Measurements from ENCODE around the gene GFRA1. TPM values are rescaled to one million over a fixed set of nuclear protein-coding genes. Genes with fewer than 3 reads are reported as not detected.

GFRA1 gene
- total and polyA plus RNA-seq, 7 donors, result under 0.01 to 115 (median 38.9) TPM

DNA sequence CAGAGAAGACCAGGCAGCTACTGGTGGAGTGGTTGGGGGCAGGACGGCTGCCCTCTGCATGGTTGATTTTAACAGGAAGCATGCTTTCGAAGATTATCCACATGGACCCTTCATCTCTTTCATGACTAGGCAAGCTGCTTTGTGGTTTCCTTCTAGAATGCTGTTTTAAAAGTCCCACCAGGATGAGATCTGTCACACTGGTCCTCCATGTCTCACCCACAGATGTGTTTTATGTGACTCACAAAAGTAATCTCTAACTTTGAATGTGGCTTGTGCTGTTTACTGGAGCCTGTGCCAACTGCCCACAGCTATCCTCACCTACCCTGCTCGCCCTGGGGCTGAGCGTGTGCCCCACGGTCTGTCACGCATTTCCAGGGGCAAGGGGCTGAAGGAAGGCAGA, 188.8 kb downstream of the GFRA1 start:
- H3K4me1 ChIP-seq, result peaks cover 0 to 4% (median 2%) of the 10 kb centered on the region in 4 donors
- no peak overlapping the region for H3K4me3 ChIP-seq
- TF ChIP-seq POLR2A (IDR thresholded peaks at IDR 0.05), result no peak
- TF ChIP-seq EP300 (IDR thresholded peaks at IDR 0.05), result no peak
- TF ChIP-seq POLR2AphosphoS5 (IDR thresholded peaks at IDR 0.05), result no peak
- TF ChIP-seq, protein P1, sequence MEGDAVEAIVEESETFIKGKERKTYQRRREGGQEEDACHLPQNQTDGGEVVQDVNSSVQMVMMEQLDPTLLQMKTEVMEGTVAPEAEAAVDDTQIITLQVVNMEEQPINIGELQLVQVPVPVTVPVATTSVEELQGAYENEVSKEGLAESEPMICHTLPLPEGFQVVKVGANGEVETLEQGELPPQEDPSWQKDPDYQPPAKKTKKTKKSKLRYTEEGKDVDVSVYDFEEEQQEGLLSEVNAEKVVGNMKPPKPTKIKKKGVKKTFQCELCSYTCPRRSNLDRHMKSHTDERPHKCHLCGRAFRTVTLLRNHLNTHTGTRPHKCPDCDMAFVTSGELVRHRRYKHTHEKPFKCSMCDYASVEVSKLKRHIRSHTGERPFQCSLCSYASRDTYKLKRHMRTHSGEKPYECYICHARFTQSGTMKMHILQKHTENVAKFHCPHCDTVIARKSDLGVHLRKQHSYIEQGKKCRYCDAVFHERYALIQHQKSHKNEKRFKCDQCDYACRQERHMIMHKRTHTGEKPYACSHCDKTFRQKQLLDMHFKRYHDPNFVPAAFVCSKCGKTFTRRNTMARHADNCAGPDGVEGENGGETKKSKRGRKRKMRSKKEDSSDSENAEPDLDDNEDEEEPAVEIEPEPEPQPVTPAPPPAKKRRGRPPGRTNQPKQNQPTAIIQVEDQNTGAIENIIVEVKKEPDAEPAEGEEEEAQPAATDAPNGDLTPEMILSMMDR (IDR thresholded peaks at IDR 0.05), result no peak
- 63 to 79% methylated on average over 6 of the region's 6 CpGs for WGBS, 2 donors
- H3K9me3 ChIP-seq, result no peaks in the 10 kb centered on the region
- H3K27ac ChIP-seq, result no peak overlapping the region
- no peak for DNase-seq
- no peaks in the 10 kb centered on the region for H3K27me3 ChIP-seq
- intact Hi-C loops (cut with DNase I), result no loop called here
- H3K36me3 ChIP-seq, result no peaks in the 10 kb centered on the region

DNA sequence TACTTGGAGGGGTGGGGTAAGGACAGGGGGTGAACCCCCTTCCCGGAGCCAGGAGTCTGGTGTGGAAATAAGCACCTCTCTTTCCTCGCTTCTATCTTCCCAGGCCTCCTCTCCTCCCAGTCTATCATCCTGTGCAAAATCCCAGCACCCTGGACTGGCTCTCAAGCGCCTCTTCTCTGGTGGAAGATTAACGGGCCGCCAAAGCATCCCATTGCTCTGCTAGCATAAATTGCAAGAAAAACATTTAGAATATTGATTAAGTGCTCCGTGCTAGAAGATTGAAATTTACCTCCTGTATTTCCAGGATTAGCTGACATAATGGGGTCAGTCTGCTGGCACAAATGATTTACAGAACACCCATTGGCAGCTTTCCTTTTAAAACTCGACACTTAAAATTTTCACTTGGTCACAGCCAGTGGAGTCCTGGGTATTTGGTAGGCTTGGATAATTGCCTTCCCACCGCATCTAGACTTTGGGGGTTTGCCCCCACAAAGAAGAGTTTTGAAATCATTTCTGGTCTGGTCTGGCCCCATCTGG, 189.7 kb downstream of the GFRA1 start:
- TF ChIP-seq POLR2A (IDR thresholded peaks at IDR 0.05) (no peak), EP300 (IDR thresholded peaks at IDR 0.05) (no peak), POLR2AphosphoS5 (IDR thresholded peaks at IDR 0.05) (no peak)
- TF ChIP-seq, protein P1 (IDR thresholded peaks at IDR 0.05), result no peak
- Histone ChIP-seq H3K9me3 (no peaks in the 10 kb centered on the region), H3K27me3 (no peaks in the 10 kb centered on the region), H3K4me3 (no peak overlapping the region), H3K36me3 (no peaks in the 10 kb centered on the region), H3K4me1 (no peaks in the 10 kb centered on the region), H3K27ac (no peak overlapping the region)
- intact Hi-C loops (cut with DNase I), result no loop called here
- DNase-seq, result no peak
- WGBS, 2 donors, result 85 to 92% methylated on average over 8 of the region's 8 CpGs

- intact Hi-C loops (cut with DNase I), result no loop called here
- Histone ChIP-seq H3K4me1 (no peaks in the 10 kb centered on the region), H3K27ac (no peak overlapping the region), H3K4me3 (no peak overlapping the region), H3K27me3 (no peaks in the 10 kb centered on the region), H3K36me3 (no peaks in the 10 kb centered on the region), H3K9me3 (no peaks in the 10 kb centered on the region)
- TF ChIP-seq POLR2AphosphoS5 (IDR thresholded peaks at IDR 0.05) (no peak), EP300 (IDR thresholded peaks at IDR 0.05) (no peak), POLR2A (IDR thresholded peaks at IDR 0.05) (no peak)
- TF ChIP-seq, protein P1 (IDR thresholded peaks at IDR 0.05), result no peak
- 87 to 91% methylated on average over 3 of the region's 3 CpGs for WGBS, 2 donors
- DNase-seq, result no peak
Measured at GRCh38 chr10:116082762-116083161, 190.2 kb downstream of the GFRA1 start.

GRCh38 chr10:116082206-116082605, 190.8 kb downstream of the GFRA1 start:
- Histone ChIP-seq H3K27ac (no peak overlapping the region), H3K27me3 (no peaks in the 10 kb centered on the region), H3K4me3 (no peak overlapping the region), H3K9me3 (no peaks in the 10 kb centered on the region), H3K36me3 (no peaks in the 10 kb centered on the region), H3K4me1 (no peaks in the 10 kb centered on the region)
- TF ChIP-seq POLR2AphosphoS5 (IDR thresholded peaks at IDR 0.05) (no peak), POLR2A (IDR thresholded peaks at IDR 0.05) (no peak), EP300 (IDR thresholded peaks at IDR 0.05) (no peak)
- TF ChIP-seq, protein P1 (IDR thresholded peaks at IDR 0.05), result no peak
- no peak for DNase-seq
- WGBS, 2 donors, result 87 to 88% methylated on average over 8 of the region's 8 CpGs
- intact Hi-C loops (cut with DNase I), result no loop called here

- Histone ChIP-seq H3K4me3 (no peak overlapping the region), H3K9me3 (no peaks in the 10 kb centered on the region), H3K27ac (no peak overlapping the region), H3K4me1 (no peaks in the 10 kb centered on the region), H3K36me3 (no peaks in the 10 kb centered on the region), H3K27me3 (no peaks in the 10 kb centered on the region)
- TF ChIP-seq POLR2A (IDR thresholded peaks at IDR 0.05) (no peak), POLR2AphosphoS5 (IDR thresholded peaks at IDR 0.05) (no peak), EP300 (IDR thresholded peaks at IDR 0.05) (no peak)
- TF ChIP-seq, protein P1 (IDR thresholded peaks at IDR 0.05), result no peak
- WGBS, 2 donors, result 68 to 83% methylated on average over 4 of the region's 4 CpGs
- intact Hi-C loops (cut with DNase I), result no loop called here
- DNase-seq, result no peak
Measured at GRCh38 chr10:116080553-116080952, 192.5 kb downstream of the GFRA1 start.
